Thoracic aorta (tissue), 2 donors: ENCODE measurements around the gene PRTG. TPM values are rescaled to one million over a fixed set of nuclear protein-coding genes. Genes with fewer than 3 reads are reported as not detected.

ENCODE experiments used
- ATAC-seq: fragments of 150-250 bp; one replicate; pipeline ENCODE4 v1.8.0; 2017; ENCODE audit warnings: low read depth; ENCODE audit not compliant: insufficient number of reproducible peaks, low FRiP score
- DNase-seq: peaks from one replicate; pipeline ENCODE4 v3.0.0-alpha.2; 2020; ENCODE audit warnings: low spot score
- H3K27ac ChIP-seq, 2 donors: fragments of 200-600 bp; sonication (generic); 1 replicate in 1 of 2; 2 replicates in 1 of 2; pipeline ENCODE4 v1.5.1; 2016; ENCODE audit warnings: mild to moderate bottlenecking in 2 of 2, moderate library complexity in 2 of 2
- H3K27me3 ChIP-seq: fragments of 200-600 bp; sonication (generic); replicated peaks from 2 replicates; pipeline ENCODE4 v1.6.0; 2016; ENCODE audit warnings: mild to moderate bottlenecking; ENCODE audit not compliant: insufficient read depth
- H3K36me3 ChIP-seq: fragments of 200-600 bp; sonication (generic); one replicate; pipeline ENCODE4 v1.5.1; 2016
- H3K4me1 ChIP-seq, 2 donors: fragments of 200-600 bp; sonication (generic); 1 replicate in 1 of 2; 2 replicates in 1 of 2; pipeline versions ENCODE4 v1.5.1 to v1.6.0; 2016; ENCODE audit warnings: low read depth in 2 of 2, mild to moderate bottlenecking in 1 of 2; ENCODE audit not compliant: control insufficient read depth in 1 of 2
- H3K4me3 ChIP-seq: fragments of 200-600 bp; sonication (generic); 2 replicates; pipeline ENCODE4 v1.5.1; 2016; ENCODE audit warnings: mild to moderate bottlenecking
- H3K9me3 ChIP-seq: fragments of 200-600 bp; sonication (generic); 2 replicates; pipeline ENCODE4 v1.5.1; 2016
- total RNA-seq, 2 donors: library from RNA; depleted of rRNA; stranded (reverse); fragments of >200 nt; gene quantifications; one replicate each; pipeline versions ENCODE4 v1.1.0 to v1.2.3, GENCODE V29; 2016
- TF ChIP-seq, protein P1 (sequence below): fragments of 200-600 bp; sonication (generic); IDR thresholded peaks from one replicate; pipeline ENCODE4 v1.5.1; 2019; ENCODE audit warnings: antibody characterized with exemption

Gene PRTG
- total RNA-seq, 2 donors from 2014 or later = 0.41 to 3.0 TPM

DNA sequence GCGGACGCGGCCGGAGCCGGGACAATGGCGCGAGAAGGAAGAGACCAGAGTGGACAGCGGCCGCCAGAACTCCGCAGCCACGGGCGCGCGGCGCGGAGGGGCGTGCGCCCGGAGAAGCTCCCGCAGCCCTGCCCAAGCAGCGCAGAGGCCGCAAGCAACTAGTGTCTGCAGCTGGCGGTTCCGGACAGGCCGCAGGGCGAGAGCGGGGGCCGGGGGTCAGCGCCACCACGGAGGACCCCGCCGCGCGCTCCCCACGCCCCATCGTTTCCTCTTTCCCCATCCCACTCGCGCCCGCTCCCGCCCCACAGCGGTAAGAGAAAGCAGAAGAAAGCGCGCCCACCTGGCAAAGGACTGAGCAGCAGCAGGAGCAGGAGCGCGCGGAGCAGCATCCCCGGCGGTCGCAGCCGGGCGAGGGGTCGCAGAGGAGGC lies 440 bp downstream of the PRTG start:
- H3K36me3 ChIP-seq = no peaks in the 10 kb centered on the region
- H3K4me3 ChIP-seq = peak overlapping the region; percentile 97
- no peaks in the 10 kb centered on the region for H3K9me3 ChIP-seq
- peak overlapping the region in 1 of 2 donors; percentile 36 for H3K27ac ChIP-seq
- no peak for ATAC-seq
- no peak for DNase-seq
- H3K27me3 ChIP-seq = no peaks in the 10 kb centered on the region
- TF ChIP-seq, protein P1, sequence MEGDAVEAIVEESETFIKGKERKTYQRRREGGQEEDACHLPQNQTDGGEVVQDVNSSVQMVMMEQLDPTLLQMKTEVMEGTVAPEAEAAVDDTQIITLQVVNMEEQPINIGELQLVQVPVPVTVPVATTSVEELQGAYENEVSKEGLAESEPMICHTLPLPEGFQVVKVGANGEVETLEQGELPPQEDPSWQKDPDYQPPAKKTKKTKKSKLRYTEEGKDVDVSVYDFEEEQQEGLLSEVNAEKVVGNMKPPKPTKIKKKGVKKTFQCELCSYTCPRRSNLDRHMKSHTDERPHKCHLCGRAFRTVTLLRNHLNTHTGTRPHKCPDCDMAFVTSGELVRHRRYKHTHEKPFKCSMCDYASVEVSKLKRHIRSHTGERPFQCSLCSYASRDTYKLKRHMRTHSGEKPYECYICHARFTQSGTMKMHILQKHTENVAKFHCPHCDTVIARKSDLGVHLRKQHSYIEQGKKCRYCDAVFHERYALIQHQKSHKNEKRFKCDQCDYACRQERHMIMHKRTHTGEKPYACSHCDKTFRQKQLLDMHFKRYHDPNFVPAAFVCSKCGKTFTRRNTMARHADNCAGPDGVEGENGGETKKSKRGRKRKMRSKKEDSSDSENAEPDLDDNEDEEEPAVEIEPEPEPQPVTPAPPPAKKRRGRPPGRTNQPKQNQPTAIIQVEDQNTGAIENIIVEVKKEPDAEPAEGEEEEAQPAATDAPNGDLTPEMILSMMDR = no peak
- peaks cover 0 to 2% of the 10 kb centered on the region in 2 donors for H3K4me1 ChIP-seq

- Histone ChIP-seq H3K4me1 (peaks cover 0 to 2% of the 10 kb centered on the region in 2 donors), H3K4me3 (peak overlapping the region; percentile 97), H3K27me3 (no peaks in the 10 kb centered on the region), H3K36me3 (no peaks in the 10 kb centered on the region), H3K27ac (no peak overlapping the region), H3K9me3 (no peaks in the 10 kb centered on the region)
- no peak for DNase-seq
- TF ChIP-seq, protein P1 = no peak
- ATAC-seq = no peak
These were observed 987 bp downstream of the PRTG start for GRCh38 chr15:55741833-55742497.

- no peaks in the 10 kb centered on the region for H3K36me3 ChIP-seq
- ATAC-seq (no peak), DNase-seq (no peak)
- H3K4me1 ChIP-seq = peaks cover 0 to 2% of the 10 kb centered on the region in 2 donors
- H3K27ac ChIP-seq = no peak overlapping the region
- H3K27me3 ChIP-seq = no peaks in the 10 kb centered on the region
- peak overlapping the region; percentile 97 for H3K4me3 ChIP-seq
- TF ChIP-seq, protein P1 = no peak
- no peaks in the 10 kb centered on the region for H3K9me3 ChIP-seq
These were observed 1.7 kb downstream of the PRTG start for GRCh38 chr15:55740981-55741832.

DNA sequence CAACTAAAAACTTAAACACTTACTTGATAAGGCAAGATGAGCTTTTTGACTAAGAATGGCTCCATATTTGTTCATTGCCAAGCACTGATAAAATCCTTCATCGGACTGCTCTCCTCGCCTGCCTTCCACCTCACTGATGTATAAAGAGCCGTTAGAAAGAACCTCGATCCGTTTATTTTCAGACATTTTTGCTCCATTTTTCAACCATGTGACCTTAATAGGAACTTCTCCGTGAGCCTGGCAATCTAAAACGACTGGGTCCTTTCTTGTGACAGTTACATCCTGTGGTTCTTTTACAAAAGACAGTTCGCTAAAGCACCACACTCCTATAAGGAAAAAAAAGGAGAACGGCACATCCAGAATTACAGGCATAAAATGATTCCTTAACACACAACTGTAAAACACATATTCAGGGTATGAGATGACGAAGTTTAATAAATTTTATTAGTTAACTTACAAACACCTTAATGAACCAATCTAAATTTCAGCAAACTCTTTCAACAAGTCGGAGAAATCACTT lies 2.5 kb downstream of the PRTG start:
- H3K9me3 ChIP-seq = no peaks in the 10 kb centered on the region
- no peaks in the 10 kb centered on the region for H3K36me3 ChIP-seq
- no peaks in the 10 kb centered on the region for H3K27me3 ChIP-seq
- DNase-seq = no peak
- no peak overlapping the region for H3K27ac ChIP-seq
- TF ChIP-seq, protein P1 = no peak
- H3K4me3 ChIP-seq = no peak overlapping the region
- no peak for ATAC-seq
- H3K4me1 ChIP-seq = peaks cover 0 to 2% of the 10 kb centered on the region in 2 donors

DNA sequence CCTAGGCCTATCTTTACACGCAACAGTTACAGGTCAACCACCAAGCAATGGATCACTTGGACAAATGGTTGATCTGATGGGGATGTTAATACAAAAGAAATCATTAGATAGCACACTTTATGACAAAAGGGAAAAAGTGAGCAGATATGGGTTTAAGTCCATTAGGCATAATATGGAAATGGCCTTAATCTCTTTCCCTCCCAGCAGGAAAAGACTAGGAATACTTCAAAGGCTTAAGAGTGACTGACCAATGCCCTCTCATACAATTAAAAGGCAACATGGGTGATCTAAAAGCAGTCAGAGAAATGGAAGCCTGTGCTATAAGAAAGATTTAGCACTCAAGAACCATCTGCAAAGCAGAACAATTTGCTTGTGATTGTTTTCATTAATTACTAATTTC lies 3.3 kb downstream of the PRTG start:
- ATAC-seq (no peak), DNase-seq (no peak)

More for the DNA sequence above, 3.3 kb downstream of the PRTG start:
- TF ChIP-seq, protein P1 = no peak
- Histone ChIP-seq H3K4me3 (no peak overlapping the region), H3K9me3 (no peaks in the 10 kb centered on the region), H3K27me3 (no peaks in the 10 kb centered on the region), H3K4me1 (peaks cover 0 to 2% of the 10 kb centered on the region in 2 donors), H3K36me3 (no peaks in the 10 kb centered on the region), H3K27ac (no peak overlapping the region)
